KOPT-K1 (cell line): ENCODE results near the gene CRAT.

ENCODE experiments used
- H3K27ac ChIP-seq: fragments of 200-600 bp; sonication (generic); 2 replicates; pipeline ENCODE4 v1.5.1; 2016; ENCODE audit warnings: antibody characterized with exemption, mild to moderate bottlenecking, low read depth, low read length; ENCODE audit not compliant: poor library complexity, severe bottlenecking
- H3K36me3 ChIP-seq: fragments of 200-600 bp; sonication (generic); 2 replicates; pipeline ENCODE4 v1.5.1; 2017; ENCODE audit warnings: antibody characterized with exemption, mild to moderate bottlenecking, low read length, moderate library complexity; ENCODE audit not compliant: insufficient read depth
- H3K9me3 ChIP-seq: fragments of 200-600 bp; sonication (generic); 2 replicates; pipeline ENCODE4 v1.5.1; 2017; ENCODE audit warnings: antibody characterized with exemption, low read length, mild to moderate bottlenecking; ENCODE audit not compliant: insufficient read depth, poor library complexity, severe bottlenecking

CRAT gene

DNA sequence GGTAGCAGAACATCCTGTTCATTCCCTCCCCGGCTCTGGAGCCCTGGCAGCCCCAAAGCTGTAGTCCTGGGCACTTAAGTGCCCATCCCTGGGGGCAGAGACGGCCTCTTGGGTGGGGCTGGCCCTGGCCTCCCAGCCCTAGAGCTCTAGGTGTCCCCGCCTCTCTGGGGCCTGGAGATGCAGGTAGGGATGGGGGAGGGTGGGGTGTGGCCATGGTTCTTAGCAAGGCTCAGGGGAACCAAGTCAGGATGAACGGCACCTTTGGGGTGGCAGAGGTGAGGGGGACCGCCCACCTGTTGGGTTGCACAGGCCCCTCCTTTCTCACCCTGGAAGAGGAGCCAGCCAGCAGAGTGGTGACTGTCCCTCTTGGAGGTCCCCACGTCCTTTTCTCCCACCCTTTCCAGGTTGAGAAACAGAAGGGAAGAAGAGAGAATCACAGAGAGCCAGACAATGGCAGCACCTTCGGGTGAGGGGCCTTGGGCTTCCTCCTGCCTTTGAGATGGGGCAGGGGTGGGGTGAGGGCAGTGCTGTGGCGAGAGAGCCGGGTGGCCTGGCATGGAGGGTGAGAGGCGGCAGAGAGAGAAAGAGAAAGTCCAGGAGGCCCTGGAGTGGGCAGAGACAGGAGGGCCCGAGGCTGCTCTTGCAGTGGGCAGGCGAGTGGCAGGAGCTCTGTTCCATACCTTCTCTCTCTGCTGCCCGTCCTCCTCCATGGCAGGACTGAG, 2.3 kb downstream of the CRAT start:
- no peaks in the 10 kb centered on the region for H3K36me3 ChIP-seq
- H3K27ac ChIP-seq: no peak overlapping the region
- no peaks in the 10 kb centered on the region for H3K9me3 ChIP-seq

DNA sequence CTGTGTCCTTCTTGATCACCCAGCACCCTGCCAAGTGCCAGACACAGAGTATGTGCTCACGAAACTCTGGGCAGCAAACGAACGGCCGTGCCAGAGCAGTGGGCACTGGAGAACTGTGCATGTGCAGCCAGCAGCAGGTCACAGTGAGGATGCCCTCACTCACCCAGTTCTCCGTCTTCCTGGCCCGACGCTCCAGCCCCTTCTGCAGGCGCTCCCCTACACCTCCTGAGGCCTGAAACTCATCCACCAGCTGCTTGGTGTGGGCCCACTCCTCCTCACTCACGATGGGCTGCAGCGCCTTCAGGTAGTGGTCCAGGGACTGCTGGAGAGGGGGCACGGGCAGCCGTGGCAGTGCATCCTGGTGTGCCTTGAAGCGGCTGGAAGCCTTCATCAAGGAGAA, 2.9 kb downstream of the CRAT start:
- Histone ChIP-seq H3K36me3 (no peaks in the 10 kb centered on the region), H3K9me3 (no peaks in the 10 kb centered on the region), H3K27ac (no peak overlapping the region)

DNA sequence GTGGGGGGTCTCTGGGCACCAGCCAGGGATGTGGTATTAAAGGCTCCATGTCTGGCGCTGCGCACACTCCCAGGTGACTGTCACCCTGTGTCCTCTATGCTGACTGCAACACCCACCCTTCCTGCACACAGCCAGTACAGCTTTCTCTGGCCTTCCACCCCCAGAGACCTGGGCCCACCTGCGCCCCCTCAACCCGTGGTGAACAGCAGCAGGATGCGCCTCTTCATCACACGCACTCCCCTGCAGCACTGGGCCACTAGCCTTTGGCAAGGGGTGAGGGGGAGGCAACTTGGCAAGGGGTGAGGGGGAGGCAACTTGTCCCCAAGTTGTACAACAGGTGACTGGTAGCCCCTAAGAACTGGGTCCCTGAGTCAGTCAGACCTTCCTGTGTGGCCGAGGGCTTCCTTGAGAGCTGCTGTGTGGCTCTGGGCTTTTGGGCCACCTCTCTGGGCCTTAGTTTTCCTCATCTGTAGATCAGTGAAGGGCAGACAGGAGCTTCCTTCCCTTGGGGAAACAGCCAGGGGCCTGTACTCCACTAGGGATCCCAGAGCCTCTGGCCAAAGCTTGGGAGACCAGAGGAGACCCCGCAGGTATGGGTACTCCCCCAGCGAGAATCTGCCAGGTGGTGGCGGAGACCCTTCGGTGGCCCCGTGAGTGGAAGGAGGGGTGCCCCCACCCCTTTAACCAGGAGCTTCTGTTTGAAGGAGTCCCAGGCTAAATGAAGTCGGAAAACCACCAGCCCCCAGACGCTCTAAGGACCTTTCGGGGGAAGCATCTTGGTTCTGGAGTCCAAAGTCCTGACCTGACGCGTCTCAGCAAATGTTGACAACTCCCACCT, 4.5 kb downstream of the CRAT start:
- Histone ChIP-seq H3K9me3 (no peaks in the 10 kb centered on the region), H3K36me3 (no peaks in the 10 kb centered on the region), H3K27ac (no peak overlapping the region)

DNA sequence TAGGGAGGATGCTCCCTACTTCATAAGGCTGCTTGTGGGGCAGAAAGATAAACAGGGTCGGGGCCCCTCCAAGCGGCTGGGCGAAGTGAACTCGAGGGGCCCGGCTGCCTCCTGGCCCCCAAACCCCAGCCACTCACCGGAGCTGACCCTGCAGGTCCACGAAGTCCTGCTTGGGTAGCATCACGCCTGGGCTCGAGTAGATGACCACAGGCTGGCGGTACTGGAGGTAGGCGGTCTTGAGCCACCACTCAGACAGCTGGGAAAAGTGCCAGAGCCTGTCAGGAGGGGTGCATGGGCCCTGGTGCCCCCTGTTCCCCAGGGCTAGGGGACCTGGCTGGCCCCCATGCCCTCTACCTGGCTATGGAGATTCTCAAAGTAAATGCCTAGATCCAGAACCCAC, 6.5 kb downstream of the CRAT start:
- H3K9me3 ChIP-seq: no peaks in the 10 kb centered on the region
- no peaks in the 10 kb centered on the region for H3K36me3 ChIP-seq
- H3K27ac ChIP-seq: no peak overlapping the region

DNA sequence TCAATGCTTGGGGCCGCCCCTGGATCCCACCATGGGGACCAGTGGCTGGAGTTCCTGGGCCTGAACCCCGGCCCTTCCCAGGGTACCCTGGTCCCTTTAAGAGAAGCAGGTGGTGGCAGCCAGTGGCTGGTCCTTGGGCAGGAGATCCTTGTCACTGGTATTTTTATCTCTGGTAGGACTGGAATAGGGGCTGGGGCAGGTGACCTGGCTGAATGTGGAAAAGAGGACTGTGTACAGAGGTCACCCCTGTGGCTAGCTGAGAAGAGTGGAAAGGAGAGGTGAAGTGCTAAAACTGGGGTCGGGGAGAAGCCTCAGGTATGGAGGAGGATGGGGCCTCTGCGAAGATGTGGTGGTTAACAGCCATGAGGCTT, 7.0 kb downstream of the CRAT start:
- Histone ChIP-seq H3K27ac (no peak overlapping the region), H3K9me3 (no peaks in the 10 kb centered on the region), H3K36me3 (no peaks in the 10 kb centered on the region)

DNA sequence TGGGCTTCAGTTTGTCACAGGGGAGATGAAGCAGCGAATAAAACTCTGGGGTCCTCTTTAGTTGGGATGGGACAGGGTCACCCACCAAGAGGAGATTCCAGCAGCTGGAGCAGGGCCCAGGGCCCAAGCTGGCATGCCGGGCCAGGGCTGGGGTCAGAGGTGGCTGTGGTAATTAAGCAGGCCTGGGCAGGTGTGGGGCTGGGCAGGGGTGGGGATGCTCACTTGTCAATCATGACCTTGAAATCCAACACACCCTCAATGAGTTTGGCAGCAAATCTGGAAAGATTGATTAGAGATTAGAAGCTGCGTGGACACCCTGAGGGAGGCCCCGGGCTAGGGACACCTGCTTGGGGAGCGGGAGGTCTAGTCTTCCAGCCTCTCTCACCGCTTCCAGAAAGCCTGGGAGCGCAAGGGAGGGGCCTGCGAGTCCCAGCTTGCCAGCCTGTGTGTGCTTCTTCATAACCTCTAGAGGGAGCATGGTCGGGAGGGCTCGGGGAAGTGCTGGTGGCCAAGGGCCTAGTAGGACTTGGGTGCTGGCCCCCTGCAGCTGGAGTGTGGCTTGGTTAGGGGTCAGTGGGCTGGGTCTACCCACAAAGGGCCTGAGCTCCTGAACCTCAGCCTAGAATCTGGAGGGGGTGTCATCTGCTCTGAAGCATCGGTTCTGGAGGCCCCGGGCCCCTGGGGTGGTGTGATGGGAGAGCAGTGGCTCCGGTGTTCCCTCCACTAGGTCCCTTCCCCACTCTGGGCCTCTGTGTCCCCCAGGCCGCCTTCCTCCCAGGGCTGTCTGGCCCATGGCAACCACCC, 7.6 kb downstream of the CRAT start:
- H3K36me3 ChIP-seq: no peaks in the 10 kb centered on the region
- no peak overlapping the region for H3K27ac ChIP-seq
- H3K9me3 ChIP-seq: no peaks in the 10 kb centered on the region

DNA sequence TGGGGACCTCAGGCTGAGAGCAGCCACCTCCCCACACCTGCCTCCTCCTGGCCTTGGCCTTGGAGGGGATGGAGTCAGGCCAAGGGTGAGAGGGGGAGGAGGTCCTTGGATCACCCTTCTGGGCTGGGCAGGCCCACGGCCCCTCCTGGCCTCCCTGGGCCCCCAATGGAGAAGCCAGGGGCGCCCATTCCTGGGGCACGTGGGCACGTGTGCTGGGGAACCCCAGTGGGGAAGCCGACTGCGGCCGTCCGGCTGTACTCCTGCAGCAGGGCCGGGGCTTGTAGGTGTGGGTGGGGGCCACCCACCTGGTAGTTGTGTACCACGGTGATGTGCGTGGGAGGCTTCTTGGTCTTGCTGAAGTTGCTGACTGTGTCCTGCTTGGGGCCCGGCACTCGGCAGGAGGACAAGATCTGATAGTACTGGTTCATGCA, 8.5 kb downstream of the CRAT start:
- Histone ChIP-seq H3K27ac (no peak overlapping the region), H3K36me3 (no peaks in the 10 kb centered on the region), H3K9me3 (no peaks in the 10 kb centered on the region)

DNA sequence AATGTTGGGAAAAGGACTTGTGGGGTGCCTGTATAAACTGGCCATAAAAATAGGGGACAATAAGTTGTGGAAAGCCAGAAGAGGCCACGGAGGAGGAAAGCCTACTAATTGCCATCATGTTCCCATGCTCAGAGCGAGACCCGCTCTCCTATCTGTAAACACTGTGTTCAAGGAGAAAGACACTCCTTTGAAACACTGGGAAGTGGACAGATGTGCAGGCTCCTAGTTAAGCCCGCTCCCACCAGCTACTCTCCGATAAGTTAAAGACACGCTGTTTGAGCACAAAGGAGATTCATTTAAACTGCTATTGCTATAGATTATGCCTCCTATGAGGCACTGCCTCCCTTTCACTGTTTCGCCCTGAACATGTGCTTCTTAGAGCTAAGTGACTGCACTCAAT, 9.3 kb downstream of the CRAT start:
- Histone ChIP-seq H3K36me3 (no peaks in the 10 kb centered on the region), H3K9me3 (no peaks in the 10 kb centered on the region), H3K27ac (no peak overlapping the region)

DNA sequence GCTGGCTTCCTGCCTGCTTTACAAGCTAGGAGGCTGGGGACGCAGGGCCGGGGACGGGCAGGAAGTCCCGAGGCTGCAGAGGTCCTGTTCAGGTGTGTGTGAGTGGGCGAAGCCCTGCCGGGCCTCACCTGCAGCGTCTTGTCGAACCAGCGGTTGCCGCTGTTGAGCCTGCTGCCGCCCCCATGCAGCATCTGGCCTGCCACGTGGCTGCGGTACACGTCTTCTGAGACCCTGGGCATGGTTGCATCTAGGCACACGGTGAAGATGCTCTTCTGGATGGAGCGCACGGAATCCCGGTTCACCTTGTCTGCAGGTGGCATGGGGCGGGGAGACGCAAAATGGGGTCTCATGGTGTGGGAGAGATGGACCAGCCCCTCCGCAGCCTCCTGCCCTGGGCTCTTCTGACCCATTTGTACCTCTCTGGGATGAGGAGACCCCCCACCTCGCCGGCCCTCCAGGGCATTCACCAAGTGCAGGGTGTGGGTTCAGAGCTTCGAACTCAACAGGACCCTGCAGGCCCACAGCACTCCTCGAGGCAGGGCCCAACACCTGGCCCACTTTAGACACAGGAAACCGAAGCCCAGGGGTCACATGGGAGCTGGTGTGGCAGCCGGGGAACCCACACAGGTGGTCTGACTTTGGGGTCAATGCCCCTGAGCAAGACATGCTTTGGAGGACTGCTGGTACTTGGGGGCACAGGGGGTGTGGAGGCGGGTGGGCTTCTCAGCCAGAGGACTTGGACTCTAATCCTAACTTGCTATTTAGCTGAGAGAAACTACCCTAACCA, 10.0 kb downstream of the CRAT start:
- Histone ChIP-seq H3K27ac (no peak overlapping the region), H3K36me3 (no peaks in the 10 kb centered on the region), H3K9me3 (no peaks in the 10 kb centered on the region)

DNA sequence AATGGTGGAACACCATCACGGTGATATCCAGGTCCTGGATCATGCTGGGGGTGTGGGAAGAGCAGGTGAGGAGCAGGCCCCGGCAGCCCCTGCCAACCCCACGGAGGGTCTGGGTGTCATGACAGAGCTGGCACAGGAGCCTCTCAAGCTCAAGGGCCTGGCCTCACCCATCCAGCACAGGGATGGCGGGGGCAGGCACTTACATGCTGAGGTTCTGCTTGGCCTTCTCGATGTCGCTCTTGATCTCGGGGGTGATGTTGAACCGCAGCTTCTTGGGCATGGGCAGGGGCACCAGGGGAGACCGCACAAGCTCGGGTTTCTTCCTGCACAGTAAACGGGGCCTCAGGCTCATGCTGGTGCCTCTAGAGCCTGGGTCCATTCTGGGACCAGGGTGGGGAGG, 12.3 kb downstream of the CRAT start:
- no peaks in the 10 kb centered on the region for H3K9me3 ChIP-seq
- H3K36me3 ChIP-seq: no peaks in the 10 kb centered on the region
- no peak overlapping the region for H3K27ac ChIP-seq

DNA sequence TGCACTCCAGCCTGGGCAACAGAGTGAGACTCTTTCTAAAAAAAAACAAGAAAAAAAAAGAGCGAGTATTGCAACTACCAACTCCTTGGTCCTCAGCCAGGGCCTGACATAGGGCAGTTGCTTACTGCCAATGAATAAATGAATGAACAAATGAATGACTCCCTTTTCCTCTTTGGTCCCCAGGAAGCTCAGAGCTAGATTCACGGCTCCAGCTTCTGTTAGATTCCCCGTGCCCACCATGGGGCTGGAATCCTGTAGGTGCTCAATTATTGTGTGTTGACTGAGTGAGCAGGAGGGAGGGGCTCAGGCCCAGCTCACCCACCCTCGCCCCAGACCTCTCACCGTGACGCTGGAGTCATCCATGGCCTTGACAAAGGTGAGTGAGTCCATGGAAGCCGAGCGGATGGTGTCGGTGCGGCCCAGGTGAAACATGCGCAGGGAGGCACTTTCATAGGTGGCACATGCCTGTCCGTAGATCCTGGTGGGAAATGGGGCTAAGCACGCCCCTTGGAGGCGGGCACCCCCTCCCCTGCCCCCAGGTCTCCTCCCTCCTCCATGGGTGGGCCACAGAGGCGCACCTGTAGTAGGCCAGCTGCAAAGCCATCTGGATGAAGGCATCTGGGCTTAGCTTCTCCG, 12.8 kb downstream of the CRAT start:
- no peaks in the 10 kb centered on the region for H3K36me3 ChIP-seq
- H3K9me3 ChIP-seq: no peaks in the 10 kb centered on the region
- H3K27ac ChIP-seq: no peak overlapping the region

DNA sequence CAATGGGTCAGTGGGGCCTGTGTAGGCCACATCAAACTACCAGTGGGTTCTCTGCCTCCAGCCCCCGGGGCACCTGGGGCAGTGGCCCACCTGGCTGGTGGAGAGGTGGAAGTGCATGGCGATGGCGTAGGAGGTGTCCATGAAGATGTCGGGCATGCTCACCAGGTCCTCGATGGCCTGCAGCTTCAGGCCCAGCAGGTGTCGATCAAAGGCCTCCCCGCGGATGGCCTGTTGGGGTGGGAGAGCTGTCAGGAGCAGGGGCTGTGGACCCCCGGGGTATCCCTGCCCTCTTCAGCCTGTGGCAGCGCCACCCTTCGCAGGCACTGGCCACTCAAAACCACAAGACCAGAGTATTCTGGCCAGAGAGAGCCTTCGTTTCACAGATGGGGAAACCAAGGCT, 14.7 kb downstream of the CRAT start:
- Histone ChIP-seq H3K27ac (no peak overlapping the region), H3K36me3 (no peaks in the 10 kb centered on the region), H3K9me3 (no peaks in the 10 kb centered on the region)

DNA sequence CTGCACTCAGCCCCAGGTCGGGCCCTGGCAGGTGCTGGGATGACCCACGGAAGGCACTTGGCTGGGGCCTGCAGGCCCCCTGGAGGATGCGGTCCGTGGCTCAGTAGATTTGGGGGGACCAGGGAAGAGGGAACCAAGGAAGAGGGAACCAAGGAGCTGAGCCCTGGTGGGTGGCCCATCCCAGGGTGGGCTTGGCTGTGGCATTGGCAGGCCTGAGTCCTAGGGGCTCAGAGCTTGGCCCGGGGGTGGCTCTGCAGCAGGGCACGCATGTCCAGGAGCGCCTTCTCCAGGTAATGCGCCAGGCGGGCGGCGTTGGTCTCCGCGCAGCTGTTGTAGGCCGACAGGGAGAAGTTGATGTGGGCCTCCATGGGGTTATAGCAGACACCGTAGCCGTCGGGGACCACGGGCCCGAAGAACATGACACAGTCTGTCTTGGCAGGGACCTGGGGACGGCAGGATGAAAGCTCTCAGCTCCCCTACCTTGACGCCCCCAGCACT, 15.4 kb downstream of the CRAT start:
- no peaks in the 10 kb centered on the region for H3K9me3 ChIP-seq
- H3K36me3 ChIP-seq: peaks cover 7% of the 10 kb centered on the region; the same call in 1 of the 2 replicates
- H3K27ac ChIP-seq: no peak overlapping the region
